ENCODE results near the gene SLC39A10. TPM values are rescaled to one million over a fixed set of nuclear protein-coding genes. Genes with fewer than 3 reads are reported as not detected.

Gene SLC39A10
- total RNA-seq, 2 experiments from 2014 or later, result 43.2 to 47.0 TPM

- Mint-ChIP-seq H3K36me3 (ENCODE audit: low read depth) (peaks cover 7% of the 10 kb centered on the region), H3K9me3 (peaks cover 4% of the 10 kb centered on the region), H3K27me3 (no peaks in the 10 kb centered on the region), H3K27ac (no peak overlapping the region), H3K4me3 (no peak overlapping the region), H3K4me1 (peaks cover 9% of the 10 kb centered on the region)
- POLR2A ChIA-PET, result no interaction called here
- no peak for DNase-seq
- CTCF ChIA-PET, result no interaction called here
Observed at GRCh38 chr2:195649629-195650190, 7.3 kb upstream of the SLC39A10 start.

DNA sequence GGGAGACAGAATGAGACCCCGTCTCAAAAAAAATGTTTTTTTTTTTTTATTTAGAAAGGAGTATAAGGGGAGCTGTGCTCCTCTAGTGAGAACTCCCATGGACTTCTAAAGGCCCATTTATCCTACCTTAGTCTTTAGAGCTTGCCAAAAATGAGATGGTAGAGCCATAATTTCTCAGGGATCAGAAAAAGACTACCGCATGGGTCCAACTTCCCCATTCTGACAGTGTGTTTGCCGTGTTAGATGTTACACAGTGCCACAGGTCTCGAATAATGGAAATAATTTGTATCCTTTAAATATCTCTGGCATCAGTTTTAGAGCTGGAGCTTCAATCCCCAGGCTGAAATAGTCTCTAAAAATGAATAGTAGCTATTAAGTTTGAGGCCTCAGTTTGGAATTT is 6.0 kb upstream of the SLC39A10 start:
- Mint-ChIP-seq H3K4me1 (peaks cover 9% of the 10 kb centered on the region), H3K27ac (no peak overlapping the region), H3K27me3 (no peaks in the 10 kb centered on the region), H3K9me3 (peaks cover 4% of the 10 kb centered on the region), H3K4me3 (no peak overlapping the region), H3K36me3 (ENCODE audit: low read depth) (peaks cover 7% of the 10 kb centered on the region)
- no peak for DNase-seq
- ChIA-PET CTCF (no interaction called here), POLR2A (interaction anchor here (1.1 to 1.4 kb wide), 2 partner anchors 9 to 92 kb away, joined by 3 read pairs; no protein-coding TSS in a partner anchor)

DNA sequence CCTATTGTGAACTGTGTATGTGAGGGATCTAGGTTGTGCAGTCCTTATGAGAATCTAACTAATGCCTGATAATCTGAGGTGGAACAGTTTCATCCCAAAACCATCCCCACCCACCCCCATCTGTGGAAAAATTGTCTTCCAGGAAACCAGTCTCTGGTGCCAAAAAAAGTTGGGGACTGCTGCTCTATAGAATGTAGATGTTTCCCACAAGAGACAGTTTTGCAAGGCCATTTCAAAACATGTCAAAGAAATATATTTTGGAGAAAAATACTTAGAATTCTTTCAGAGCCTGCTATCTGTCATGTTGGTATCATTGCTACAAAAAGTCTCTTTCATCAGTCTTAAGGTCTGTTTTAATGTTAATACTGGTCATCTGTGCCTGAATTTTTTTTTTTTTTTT is 4.1 kb upstream of the SLC39A10 start:
- peaks cover 16% of the 10 kb centered on the region for H3K4me1 Mint-ChIP-seq
- no peaks in the 10 kb centered on the region for H3K27me3 Mint-ChIP-seq
- DNase-seq, result no peak
- POLR2A ChIA-PET, result no interaction called here
- H3K36me3 Mint-ChIP-seq (ENCODE audit: low read depth), result peaks cover 12% of the 10 kb centered on the region
- H3K27ac Mint-ChIP-seq, result no peak overlapping the region
- peaks cover 4% of the 10 kb centered on the region for H3K9me3 Mint-ChIP-seq
- no peak overlapping the region for H3K4me3 Mint-ChIP-seq
- CTCF ChIA-PET, result no interaction called here

- Mint-ChIP-seq H3K4me1 (peaks cover 17% of the 10 kb centered on the region), H3K27me3 (no peaks in the 10 kb centered on the region), H3K4me3 (peak overlapping the region; percentile 97), H3K27ac (peak overlapping the region; percentile 98), H3K36me3 (ENCODE audit: low read depth) (peaks cover 34% of the 10 kb centered on the region), H3K9me3 (peaks cover 4% of the 10 kb centered on the region)
- POLR2A ChIA-PET, result interaction anchor here (0.6 to 7.1 kb wide), 35 partner anchors 10 to 522 kb away, joined by 3 to 408 read pairs (median 5); partner anchors contain the start of gene DNAH7
- CTCF ChIA-PET, result interaction anchor here (0.5 to 5.3 kb wide), 15 partner anchors 18 to 412 kb away, joined by 3 to 73 read pairs (median 5); partner anchors contain the start of gene DNAH7
- no peak for DNase-seq
Observed at GRCh38 chr2:195656161-195656858, 716 bp upstream of the SLC39A10 start.

GRCh38 chr2:195657634-195658540 is 861 bp downstream of the SLC39A10 start:
- Mint-ChIP-seq H3K27me3 (no peaks in the 10 kb centered on the region), H3K36me3 (ENCODE audit: low read depth) (peaks cover 37% of the 10 kb centered on the region), H3K27ac (peak overlapping the region; percentile 98), H3K4me3 (peak overlapping the region; percentile 97), H3K9me3 (no peaks in the 10 kb centered on the region), H3K4me1 (peaks cover 26% of the 10 kb centered on the region)
- CTCF ChIA-PET, result interaction anchor here (5.3 kb wide), 1 partner anchor 97 kb away, joined by 73 read pairs; no protein-coding TSS in a partner anchor
- peak; percentile 79 for DNase-seq
- POLR2A ChIA-PET, result interaction anchor here (0.6 to 7.1 kb wide), 21 partner anchors 32 to 519 kb away, joined by 3 to 408 read pairs (median 8); partner anchors contain the start of gene STK17B

DNA sequence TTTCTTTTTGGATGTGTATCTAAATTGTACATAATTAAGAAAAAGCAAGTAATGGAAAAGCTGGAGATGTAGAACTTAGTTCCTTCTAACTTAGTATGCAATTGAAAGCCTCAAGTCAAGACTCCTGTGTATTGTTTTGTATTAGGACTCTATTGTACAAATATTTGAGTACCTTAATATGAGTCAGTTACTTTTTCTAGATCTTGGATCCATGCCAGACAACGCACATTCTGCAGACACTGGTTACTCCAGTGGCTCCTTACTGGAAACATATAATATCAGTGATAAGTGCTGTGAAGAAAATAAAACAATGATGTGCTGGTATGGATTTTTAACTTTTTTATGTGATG is 1.5 kb downstream of the SLC39A10 start:
- Mint-ChIP-seq H3K36me3 (ENCODE audit: low read depth) (peaks cover 40% of the 10 kb centered on the region), H3K9me3 (no peaks in the 10 kb centered on the region), H3K4me3 (peak overlapping the region; percentile 97), H3K27ac (peak overlapping the region; percentile 98), H3K4me1 (peaks cover 29% of the 10 kb centered on the region), H3K27me3 (no peaks in the 10 kb centered on the region)
- no peak for DNase-seq
- ChIA-PET POLR2A (interaction anchor here (0.7 to 7.1 kb wide), 17 partner anchors 82 to 518 kb away, joined by 3 to 408 read pairs (median 10); partner anchors contain the start of gene STK17B), CTCF (interaction anchor here (2.4 to 5.3 kb wide), 4 partner anchors 29 to 409 kb away, joined by 8 to 73 read pairs (median 40); partner anchors contain the start of gene DNAH7)

DNA sequence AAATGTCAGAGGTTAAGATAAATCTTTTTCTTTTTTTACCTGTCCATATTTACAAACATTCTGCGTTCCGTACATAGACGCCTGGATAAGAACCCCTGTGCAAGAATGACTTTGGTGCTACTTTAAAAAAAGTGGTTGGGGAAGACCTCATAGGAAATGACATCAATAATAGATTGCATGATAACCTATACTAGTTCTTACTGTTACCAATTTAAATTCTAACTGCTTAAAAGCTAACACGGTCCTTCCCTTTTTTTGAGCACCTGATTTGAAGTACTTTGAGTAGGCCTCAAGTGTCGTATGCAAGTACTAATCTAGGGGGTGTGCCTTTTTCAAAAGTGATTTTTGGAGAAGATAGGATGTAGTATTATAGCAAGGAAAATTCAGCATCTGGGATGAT is 2.1 kb downstream of the SLC39A10 start:
- POLR2A ChIA-PET, result interaction anchor here (0.9 to 7.1 kb wide), 18 partner anchors 10 to 510 kb away, joined by 3 to 408 read pairs (median 12); no protein-coding TSS in a partner anchor
- CTCF ChIA-PET, result interaction anchor here (1.1 to 5.3 kb wide), 16 partner anchors 29 to 409 kb away, joined by 3 to 73 read pairs (median 8); partner anchors contain the start of gene DNAH7
- Mint-ChIP-seq H3K27me3 (no peaks in the 10 kb centered on the region), H3K4me1 (peaks cover 29% of the 10 kb centered on the region), H3K4me3 (peak overlapping the region; percentile 97), H3K36me3 (ENCODE audit: low read depth) (peaks cover 40% of the 10 kb centered on the region), H3K9me3 (no peaks in the 10 kb centered on the region), H3K27ac (peak overlapping the region; percentile 98)
- DNase-seq, result no peak

GRCh38 chr2:195659982-195660890 is 3.2 kb downstream of the SLC39A10 start:
- DNase-seq, result peak; percentile 80
- Mint-ChIP-seq H3K27me3 (no peaks in the 10 kb centered on the region), H3K4me1 (peaks cover 29% of the 10 kb centered on the region), H3K36me3 (ENCODE audit: low read depth) (peaks cover 40% of the 10 kb centered on the region), H3K27ac (peak overlapping the region; percentile 98), H3K9me3 (no peaks in the 10 kb centered on the region), H3K4me3 (peak overlapping the region; percentile 97)
- CTCF ChIA-PET, result interaction anchor here (0.5 to 5.3 kb wide), 50 partner anchors 9 to 458 kb away, joined by 3 to 73 read pairs (median 4); partner anchors contain the start of gene DNAH7
- POLR2A ChIA-PET, result interaction anchor here (0.7 to 7.1 kb wide), 24 partner anchors 9 to 509 kb away, joined by 3 to 408 read pairs (median 4); no protein-coding TSS in a partner anchor

GRCh38 chr2:195662138-195662537 is 5.1 kb downstream of the SLC39A10 start:
- Mint-ChIP-seq H3K4me3 (no peak overlapping the region), H3K9me3 (no peaks in the 10 kb centered on the region), H3K36me3 (ENCODE audit: low read depth) (peaks cover 39% of the 10 kb centered on the region), H3K4me1 (peaks cover 22% of the 10 kb centered on the region), H3K27me3 (no peaks in the 10 kb centered on the region), H3K27ac (no peak overlapping the region)
- POLR2A ChIA-PET, result interaction anchor here (1.5 kb wide), 1 partner anchor 343 kb away, joined by 3 read pairs; no protein-coding TSS in a partner anchor
- CTCF ChIA-PET, result interaction anchor here (0.8 to 1.1 kb wide), 3 partner anchors 128 to 343 kb away, joined by 3 to 4 read pairs (median 3); no protein-coding TSS in a partner anchor
- no peak for DNase-seq

DNA sequence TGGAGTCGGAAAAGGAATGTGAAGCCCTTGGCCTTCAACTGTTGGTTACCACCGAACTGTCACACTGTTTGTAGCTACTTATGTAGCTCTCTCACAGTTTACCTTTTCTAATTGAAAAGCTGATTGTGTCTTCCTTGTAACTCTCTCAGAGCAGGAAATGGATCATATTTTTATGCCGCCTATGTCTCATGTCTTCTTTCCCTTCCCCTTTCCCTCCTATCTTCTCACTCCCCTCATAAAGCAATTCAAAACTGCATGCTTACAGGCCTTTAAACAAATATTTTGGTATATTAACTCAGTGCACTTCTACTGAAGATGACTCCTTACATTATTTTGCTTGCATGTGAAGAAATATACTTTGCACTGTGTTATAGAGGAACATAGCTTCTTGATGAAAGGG is 6.0 kb downstream of the SLC39A10 start:
- POLR2A ChIA-PET, result interaction anchor here (1.5 kb wide), 1 partner anchor 344 kb away, joined by 3 read pairs; no protein-coding TSS in a partner anchor
- peak overlapping the region; percentile 40 for H3K27ac Mint-ChIP-seq
- no peak for DNase-seq
- no peak overlapping the region for H3K4me3 Mint-ChIP-seq
- peaks cover 32% of the 10 kb centered on the region for H3K36me3 Mint-ChIP-seq (ENCODE audit: low read depth)
- H3K27me3 Mint-ChIP-seq, result no peaks in the 10 kb centered on the region
- CTCF ChIA-PET, result interaction anchor here (0.8 to 1.1 kb wide), 3 partner anchors 128 to 343 kb away, joined by 3 to 4 read pairs (median 3); no protein-coding TSS in a partner anchor
- peaks cover 21% of the 10 kb centered on the region for H3K4me1 Mint-ChIP-seq
- H3K9me3 Mint-ChIP-seq, result no peaks in the 10 kb centered on the region

DNA sequence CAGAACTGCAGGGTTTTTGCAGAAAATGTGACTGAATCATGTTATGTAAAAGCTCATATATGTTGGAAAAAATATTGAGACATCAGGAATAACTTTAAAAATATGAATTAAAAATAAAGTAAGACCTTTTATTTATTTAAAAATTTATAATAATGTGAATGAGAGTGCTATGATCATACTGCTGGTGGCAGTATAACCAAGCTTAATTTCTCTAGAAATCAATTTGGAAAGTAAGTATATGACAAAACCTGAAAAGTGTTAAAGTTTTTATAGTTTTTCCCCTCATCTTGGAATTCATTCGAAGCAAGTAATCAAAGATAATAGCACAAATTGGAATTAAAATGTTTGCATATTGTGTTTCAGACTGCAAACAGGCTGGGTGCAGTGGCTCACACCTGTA is 7.5 kb downstream of the SLC39A10 start:
- Mint-ChIP-seq H3K4me1 (peaks cover 20% of the 10 kb centered on the region), H3K27me3 (no peaks in the 10 kb centered on the region), H3K9me3 (no peaks in the 10 kb centered on the region), H3K4me3 (no peak overlapping the region), H3K27ac (no peak overlapping the region), H3K36me3 (ENCODE audit: low read depth) (peaks cover 17% of the 10 kb centered on the region)
- CTCF ChIA-PET, result interaction anchor here (1.4 kb wide), 1 partner anchor 404 kb away, joined by 4 read pairs; the partner anchor contains the start of gene DNAH7
- DNase-seq, result no peak
- POLR2A ChIA-PET, result interaction anchor here (0.6 kb wide), 1 partner anchor 121 kb away, joined by 3 read pairs; no protein-coding TSS in a partner anchor

Data from activated CD4-positive, alpha-beta memory T cell treated with anti-CD3 and anti-CD28 coated beads, Interleukin-2, amount 10 ng/mL, durations not matched to agents 7 days and 5 days (primary cell).